Body of pancreas (tissue), 4 donors: ENCODE results near the gene AHCYL1.

ENCODE experiments used
- POLR2A ChIP-seq, 3 donors: fragments of 450-650 bp; IDR thresholded peaks; one replicate each; pipeline ENCODE4 v1.6.1; 2016; ENCODE audit warnings: antibody characterized with exemption in 3 of 3, mild to moderate bottlenecking in 2 of 3
- TF ChIP-seq, protein P1 (sequence below), 7 experiments: fragments of 450-650 bp in 4 of 7; fragments of 200-600 bp in 3 of 7; sonication (generic) in 3 of 7; IDR thresholded peaks; one replicate each; pipeline ENCODE4 v1.5.1; 2016 to 2019; ENCODE audit warnings: antibody characterized with exemption in 7 of 7

DNA sequence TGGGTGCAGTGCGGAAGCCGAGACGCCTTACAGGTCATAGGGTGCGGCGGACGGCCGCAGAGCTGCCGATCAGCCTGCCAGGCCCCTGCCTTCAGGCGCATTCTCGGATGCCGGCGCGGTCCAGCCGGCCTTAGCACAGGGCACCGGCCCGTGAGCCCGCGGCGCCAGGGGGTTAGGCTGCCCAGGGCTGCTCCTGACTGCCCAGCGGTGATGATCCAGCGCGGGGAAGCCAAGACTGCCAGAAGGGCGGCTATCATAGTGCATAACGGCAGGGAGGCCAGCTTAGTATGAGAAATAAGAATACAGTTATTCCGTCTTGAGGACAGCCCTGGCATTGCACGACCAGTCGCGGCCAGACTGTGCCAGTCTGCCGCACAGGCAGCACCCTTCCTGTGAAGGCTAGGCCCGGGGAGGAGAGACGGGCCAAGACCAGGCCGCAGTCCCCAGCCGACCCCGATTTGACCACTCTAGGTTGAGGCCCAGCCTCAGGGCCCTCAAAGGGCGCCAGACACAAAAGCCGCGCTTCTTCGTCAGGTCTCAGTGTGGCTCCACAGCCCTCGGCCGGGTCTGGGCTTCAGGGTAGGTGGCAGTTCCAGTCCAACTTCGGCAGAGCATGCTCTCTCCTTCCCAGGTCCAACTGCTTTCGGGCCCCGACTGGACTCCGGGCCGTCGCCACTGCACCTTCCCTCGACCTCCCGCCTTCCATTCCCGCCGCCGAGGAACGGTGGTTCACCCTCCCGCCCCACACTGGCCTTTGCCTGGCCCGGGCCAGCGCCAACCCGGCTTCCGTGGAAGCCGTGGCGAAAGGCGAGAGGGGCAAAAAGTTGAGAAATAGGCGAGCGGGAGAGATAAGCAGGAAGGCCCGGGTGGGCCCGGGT is 85.1 kb downstream of the AHCYL1 start:
- TF ChIP-seq, protein P1, sequence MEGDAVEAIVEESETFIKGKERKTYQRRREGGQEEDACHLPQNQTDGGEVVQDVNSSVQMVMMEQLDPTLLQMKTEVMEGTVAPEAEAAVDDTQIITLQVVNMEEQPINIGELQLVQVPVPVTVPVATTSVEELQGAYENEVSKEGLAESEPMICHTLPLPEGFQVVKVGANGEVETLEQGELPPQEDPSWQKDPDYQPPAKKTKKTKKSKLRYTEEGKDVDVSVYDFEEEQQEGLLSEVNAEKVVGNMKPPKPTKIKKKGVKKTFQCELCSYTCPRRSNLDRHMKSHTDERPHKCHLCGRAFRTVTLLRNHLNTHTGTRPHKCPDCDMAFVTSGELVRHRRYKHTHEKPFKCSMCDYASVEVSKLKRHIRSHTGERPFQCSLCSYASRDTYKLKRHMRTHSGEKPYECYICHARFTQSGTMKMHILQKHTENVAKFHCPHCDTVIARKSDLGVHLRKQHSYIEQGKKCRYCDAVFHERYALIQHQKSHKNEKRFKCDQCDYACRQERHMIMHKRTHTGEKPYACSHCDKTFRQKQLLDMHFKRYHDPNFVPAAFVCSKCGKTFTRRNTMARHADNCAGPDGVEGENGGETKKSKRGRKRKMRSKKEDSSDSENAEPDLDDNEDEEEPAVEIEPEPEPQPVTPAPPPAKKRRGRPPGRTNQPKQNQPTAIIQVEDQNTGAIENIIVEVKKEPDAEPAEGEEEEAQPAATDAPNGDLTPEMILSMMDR (IDR thresholded peaks at IDR 0.05), result no peak
- TF ChIP-seq POLR2A (IDR thresholded peaks at IDR 0.05), result no peak
